Suppressor macrophage treated with lipopolysaccharide for 1 hour (primary cell): ENCODE measurements around the gene RBM28.

Source experiments
- DNase-seq, 3 donors: peaks; one replicate each; pipeline ENCODE4 v3.0.0-alpha.2; 2020 to 2022

The RBM28 gene

DNA sequence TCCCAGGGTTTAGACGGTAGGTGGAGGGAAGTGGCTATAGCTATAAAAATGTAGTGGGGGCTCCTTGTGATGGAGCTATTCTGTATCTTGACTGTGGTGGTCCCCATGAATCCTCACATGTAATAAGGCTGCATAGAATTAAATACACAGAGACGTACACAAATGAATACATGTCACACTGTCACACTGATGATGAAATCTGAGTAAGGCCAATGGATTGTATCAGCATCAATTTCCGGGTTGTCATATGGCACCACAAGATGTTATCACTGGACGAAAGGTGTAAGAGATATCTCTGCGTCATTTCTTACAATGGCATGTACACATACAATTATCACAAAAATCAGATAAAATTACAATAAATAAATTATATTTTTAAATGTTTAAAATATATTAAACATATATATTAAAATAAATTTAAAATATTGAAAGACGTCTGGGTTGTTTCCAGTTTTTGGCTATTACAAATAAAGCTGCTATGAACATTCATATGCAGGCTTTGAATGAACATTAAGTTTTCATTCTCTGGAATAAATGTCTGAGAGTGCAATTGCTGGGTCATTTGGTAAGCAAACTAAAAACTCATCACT, 64.5 kb downstream of the RBM28 start:
- DNase-seq, result no peak

DNA sequence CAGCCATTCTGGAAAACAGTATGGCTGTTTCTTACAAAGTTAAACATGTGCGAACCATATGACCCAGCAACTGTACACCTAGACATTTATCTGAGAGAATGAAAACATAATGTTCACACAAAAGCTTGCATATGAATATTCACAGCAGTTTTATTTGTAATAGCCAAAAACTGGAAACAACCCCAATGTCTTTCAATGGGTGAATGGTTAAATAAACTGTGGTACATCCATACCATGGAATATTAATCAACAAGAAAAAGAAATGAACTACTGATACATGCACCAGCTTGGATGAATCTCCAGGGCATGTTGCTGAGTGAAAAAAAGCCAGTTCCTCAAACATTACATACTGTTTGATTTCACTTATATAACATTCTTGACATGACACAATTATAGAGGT, 65.3 kb downstream of the RBM28 start:
- no peak for DNase-seq

DNA sequence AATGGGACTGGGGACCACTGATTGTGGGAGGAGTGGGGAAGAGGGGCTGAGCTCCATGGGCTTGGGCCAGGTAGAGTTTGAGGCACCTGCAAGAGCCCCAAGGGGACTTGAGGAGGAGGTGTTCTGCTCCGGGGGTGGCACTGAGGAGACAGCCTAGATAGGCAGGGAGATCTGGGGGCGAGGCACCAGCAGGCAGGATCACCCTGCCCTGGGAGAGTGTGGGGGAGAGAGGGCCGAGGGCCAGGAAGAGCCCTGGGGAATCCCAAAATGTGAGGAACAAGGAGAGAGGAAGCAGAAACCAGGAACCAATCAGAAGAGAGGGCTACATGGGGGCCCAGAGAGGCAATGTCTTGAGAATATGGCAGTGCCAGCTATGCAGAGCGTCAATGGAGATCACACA, 68.0 kb downstream of the RBM28 start:
- DNase-seq, result peak; percentile 49 to 72 (median 49)

DNA sequence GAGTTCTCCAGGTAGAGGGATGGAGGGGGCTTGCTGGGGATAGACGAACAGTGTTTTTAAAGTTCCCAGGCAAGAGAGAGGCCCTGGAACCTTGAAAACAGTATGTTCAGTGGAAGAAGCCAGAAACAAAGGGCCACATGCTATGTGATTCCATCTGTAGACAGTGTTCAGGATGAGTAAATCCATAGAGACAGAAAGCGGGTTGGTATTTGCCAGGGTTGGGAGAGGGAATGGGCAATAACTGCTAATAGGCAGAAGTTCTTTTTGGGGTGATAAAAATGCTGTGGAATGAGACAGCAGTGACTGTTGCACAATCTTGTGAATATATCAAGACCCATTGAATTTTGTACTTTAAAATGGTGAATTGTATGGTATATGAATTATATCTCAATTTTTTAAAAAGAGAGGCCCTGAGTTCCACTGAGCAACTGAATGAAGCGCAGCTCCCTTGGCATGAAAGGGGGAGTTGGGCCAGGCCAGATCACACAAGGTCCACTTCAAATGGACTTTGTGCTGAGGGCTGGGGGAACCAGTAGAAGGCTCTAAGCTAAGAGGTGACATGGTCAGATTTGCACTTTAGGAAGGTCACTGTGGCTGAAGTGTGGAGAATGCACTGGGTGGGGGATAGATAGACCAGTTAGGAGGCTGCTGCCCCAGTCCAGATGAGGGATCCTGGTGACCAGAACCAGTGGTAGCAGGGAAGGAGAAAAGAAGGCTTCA, 68.7 kb downstream of the RBM28 start:
- no peak for DNase-seq

DNA sequence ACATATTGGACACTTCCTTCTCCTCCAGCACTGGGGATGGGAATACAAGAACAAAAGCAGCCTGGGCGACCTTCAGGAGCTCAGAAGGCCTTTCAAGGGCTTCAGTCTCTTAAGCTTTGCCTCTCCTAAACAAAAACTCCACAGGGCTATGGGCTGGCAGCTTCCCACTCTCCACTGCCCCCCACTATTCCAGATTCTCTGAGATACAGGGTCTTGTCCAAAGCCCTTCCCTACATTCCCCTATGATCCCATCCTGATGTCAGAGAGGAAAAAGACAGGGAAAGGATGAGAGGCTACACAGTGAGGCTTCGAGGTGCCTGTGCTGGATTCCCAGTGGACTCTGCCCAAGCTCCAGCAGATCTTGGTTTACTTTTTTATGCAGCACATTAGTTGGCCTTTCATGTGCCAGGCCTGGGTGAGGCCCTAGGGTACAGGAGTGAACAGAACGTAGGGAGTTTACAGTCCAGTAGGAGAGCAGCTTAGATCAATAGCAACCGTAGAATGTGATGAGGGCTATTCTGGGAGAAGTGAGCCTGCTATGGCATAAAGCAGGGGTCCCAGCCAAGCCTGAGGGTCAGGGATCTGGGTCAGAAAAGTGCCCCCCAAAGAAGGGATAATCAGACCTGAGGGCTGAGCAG, 69.3 kb downstream of the RBM28 start:
- no peak for DNase-seq

DNA sequence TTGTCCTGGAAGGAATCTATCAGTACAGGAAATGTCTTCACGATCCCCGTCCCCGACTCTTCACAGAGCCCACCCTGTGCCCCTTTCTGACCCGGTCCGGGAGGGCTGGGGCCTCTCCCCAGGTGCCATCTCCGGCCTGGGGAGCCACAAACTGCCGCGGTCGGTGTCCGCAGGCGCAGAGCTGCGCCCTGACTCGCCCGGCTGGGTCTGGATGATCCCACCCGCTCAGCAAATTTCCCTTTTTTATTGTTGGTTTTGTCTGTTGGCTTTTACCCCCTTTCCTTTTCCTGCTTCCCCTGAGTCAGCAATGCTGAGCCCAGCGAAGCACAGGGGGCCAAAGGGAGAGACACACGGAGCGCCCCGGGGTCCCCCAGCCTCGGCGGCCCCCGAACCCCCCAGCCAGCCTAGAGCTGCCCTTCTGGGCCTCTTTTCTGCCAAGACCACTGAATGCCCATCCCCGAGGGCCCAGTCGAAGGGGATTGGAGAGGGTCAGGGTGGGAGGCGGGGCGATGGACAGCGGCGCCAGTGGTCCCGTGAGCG, 71.7 kb downstream of the RBM28 start:
- DNase-seq, result peak in 2 of 3 donors; percentile 41 to 43

DNA sequence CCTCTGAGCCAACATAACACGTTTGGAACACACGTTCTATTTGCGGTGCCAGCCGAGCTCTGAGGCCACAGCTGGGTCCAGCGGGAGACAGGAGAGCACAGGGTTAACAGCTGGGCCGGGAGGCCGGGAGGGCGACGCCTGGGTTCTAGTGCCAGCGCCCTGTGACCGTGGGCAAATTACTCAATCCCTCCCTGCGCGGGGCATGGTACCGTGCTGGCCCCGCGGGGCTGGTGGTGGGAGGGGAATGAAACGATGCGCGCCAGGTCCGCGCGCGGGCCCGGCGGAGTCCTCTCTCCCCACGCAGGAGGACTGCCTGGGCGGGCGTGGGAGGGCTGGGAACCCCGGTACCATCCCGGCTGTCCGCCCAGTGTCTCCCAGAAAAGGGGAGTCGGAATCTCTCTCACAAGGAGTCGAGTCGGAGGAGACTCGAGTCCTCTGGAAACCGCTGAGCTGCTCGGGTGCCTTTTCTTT, 72.2 kb downstream of the RBM28 start:
- peak in 1 of 3 donors; percentile 45 for DNase-seq

DNA sequence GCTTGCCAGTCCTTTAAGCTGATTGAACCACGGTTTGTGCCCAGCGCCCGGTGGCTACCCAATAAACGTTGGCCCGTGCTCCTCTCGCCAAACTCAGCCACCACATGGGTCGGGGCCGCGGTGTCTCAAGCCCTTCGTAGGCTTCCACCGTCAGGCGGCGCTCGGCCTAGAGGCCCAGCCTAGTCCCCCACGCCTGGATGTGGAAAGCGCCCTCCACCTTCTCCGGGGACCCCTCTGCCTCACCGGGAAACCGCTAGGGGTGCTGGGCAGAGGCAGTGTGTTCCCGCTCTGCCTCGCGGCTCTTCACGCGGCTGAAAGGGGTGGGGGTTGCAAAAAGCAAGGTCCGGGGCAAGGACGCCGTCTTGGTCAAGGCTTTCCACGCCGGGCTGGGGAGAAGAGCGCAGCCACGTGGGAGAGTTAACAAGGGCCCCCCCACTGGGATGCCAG, 72.9 kb downstream of the RBM28 start:
- DNase-seq, result no peak

DNA sequence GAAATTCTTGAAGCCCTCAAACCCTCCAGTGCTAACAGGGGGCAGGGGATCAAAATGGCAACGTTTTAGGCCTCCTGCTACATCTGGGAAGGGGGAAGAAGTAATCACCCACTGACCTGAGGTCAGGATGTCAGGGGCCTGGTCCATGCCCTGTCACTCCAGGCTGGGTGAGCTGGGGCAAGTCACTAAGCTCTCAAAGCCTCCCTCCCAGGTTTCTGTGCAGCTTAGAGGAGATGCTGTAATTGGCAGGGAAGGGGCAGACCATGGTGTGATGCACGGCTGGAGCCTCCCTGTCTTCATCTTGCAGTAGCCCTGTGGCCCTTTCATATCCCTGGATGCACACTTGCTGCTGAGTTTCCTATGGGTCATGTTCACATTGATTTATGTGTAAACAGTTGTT, 75.5 kb downstream of the RBM28 start:
- DNase-seq, result no peak

DNA sequence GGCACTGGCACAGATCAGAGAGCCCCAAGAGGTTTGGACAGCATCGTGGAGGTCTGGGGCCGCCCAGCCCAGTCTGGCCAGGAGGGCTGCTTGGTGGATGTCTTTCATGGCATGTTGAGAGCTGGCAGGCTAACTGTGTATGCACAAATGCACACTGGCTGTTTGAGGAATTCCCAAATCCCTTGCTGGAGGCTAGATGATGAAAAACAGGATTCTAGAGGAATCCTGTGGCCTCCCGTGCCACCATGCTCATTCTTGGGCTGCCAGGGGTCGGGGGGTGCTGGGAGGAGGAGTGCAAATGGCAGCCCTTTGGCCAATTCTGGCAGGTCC, 76.1 kb downstream of the RBM28 start:
- no peak for DNase-seq

DNA sequence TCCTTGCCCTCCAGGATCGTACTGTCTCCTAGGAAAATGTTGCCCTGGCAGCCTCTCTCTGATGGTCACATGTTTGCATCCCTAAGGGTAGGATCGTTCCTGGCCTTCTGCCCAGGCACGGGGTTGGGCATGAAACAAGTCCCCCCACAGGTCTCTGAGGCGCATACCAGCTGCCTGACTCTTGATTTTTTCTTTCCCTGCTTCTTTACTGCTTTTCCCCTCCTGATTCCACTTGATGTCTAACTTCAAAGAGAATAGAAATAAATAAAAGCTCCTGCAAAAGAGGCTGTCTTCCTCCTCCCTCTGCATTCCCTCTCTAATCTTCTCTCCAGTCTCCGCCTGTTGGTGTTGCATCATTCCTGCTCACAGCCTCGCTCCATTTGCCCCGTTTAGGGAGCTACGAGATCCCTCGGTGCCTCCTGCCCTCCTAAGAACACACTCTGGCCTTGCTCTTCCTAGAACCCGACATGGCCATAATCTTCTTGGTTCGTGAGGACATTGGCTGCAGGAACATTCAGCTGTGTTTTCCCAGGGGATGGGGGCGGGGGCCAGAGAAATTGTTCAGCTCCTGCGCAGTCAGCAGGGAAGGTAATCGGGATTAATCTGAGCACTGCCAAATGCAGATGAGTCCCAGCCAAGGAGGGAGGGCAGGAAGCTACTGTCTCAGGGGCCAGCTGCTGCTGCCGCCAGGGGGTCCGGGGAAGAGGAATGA, 76.7 kb downstream of the RBM28 start:
- no peak for DNase-seq

DNA sequence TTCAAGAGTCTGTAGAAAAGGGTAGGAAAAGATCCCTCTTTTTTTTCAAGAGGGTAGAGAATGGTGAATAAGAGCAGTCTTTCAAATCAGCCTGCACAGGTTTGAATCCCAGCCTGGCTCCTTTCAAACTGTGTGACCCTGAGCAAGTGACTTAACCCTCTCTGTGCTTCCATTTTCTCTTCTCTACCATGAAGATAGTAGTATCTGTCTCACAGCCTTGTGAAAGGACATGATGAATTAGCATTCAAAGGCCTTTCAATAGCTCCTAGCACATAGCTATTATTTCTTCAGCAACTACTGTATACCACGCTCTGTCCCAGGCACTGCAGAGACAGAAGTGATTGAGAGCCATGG, 77.2 kb downstream of the RBM28 start:
- no peak for DNase-seq

DNA sequence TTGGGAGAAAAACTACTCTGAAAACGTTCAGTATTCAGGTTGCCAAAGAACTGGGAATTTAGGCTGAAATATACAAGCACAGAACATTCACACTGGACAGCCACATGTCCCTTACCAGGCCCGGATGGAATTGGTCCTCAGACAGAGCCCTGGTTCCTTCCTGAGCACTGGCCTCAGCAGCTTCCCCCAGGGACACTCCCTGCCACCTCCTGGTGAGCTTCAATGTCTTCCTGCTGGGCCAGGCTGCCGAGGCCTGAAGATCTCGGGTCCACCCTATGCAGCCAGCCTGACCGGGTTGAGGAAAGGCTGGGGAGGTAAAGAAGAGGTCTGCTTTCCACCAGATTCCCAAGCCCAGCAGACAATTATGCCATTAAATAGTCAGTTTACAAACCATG, 77.8 kb downstream of the RBM28 start:
- DNase-seq, result no peak

DNA sequence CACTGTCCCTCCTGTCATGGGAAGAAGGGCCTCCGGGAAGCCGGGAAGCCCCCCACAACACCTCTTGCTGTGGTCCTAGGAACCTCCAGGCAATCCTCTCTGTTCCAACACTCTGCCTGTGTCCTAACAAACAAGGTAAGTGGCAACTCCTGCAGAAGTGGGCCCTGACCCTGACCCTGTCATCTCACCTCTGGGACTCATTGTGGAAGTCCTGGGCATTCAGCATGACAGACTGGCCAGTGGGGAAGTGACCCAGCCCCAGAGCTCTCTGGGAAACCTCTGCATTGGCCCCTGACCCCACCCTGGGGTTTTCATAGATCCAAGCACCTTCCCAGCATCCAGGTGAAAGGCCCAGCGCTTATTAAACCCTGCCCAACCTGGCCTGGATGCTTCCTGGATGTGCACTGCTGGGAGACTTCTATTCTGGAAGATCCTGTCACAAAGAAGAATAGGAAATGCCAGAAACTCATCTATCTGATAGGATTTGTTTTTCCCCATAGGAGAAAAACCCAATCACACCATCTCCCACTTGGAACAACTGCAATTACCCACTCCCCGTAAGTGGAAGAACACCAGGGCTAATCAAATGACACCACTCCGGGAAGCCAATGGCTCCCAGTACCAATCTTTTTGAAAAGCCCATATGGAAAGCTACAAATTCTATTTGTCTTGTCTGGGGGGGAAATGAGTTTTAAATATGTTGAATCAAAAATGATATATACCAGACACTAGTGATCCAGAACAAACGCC, 78.4 kb downstream of the RBM28 start:
- DNase-seq, result no peak

DNA sequence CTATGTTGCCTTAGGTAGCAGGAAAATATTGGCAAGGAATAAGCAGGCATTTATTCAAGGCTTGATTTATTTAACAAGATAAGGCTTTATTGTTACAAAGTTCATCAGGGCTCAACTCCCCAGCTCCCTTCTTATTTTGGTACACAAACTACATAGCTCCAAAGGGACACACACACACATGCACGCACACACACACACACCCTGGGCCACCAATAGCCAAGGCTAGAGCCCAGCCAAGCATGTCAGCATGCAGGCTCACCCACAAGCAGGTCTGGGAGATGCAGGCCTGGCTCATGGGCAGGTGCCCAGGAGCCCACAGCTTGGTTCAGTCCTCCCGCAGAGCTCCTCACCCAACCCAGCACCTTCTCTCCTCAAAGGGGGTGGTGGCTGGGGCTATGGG, 79.2 kb downstream of the RBM28 start:
- DNase-seq, result no peak

DNA sequence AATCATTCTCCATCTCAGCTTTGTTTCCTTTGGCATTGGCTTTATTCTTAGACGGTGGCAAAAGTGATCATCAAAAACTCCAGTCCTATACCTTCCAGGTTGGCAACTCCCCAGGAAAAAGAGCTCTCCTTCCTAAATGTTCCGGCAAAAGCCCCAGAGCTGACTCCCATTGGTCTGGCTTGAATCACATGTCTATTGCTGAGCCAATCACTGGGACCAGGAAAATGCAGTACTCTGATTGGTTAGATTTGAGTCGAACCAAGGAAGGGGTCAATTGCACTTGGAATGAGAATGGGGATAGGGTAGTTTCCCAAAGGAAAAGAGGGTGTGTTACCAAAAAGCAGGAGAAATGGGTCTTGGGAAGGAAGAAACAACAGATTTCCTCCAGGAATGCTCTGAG, 80.3 kb downstream of the RBM28 start:
- DNase-seq, result no peak

DNA sequence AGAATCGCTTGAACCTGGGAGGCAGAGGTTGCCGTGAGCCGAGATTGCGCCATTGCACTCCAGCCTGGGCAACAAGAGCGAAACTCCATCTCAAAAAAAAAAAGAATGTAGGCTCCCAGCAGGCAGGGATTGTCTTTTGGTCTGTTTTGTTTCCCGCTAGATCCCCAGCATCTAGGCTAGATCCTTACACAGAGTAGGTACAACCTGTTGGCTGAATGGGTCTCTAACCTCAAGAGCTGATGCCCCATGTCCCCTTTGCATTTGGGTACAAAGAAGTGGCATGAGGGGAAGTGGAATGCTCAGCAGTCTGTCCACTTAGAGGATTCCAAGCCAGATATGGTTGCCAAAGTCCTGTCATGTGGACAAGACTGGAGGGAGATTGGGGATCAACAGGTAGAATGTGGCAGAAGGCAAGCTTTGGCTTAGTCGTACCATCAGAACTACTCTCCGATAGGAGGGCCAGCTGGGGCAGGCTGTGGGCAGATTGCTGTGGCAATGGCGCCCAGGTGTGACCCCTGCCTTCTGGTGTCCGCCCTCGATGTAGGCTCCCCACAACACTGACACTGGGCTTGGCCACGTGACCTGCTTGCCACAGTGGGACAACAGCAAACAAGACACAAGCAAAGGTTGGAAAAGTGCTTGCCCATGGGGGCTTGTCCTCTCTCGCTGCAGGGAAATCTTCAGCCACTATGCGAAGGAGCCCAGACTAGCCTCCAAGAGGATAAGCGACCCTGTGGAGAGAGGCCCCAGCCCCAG, 81.3 kb downstream of the RBM28 start:
- no peak for DNase-seq

DNA sequence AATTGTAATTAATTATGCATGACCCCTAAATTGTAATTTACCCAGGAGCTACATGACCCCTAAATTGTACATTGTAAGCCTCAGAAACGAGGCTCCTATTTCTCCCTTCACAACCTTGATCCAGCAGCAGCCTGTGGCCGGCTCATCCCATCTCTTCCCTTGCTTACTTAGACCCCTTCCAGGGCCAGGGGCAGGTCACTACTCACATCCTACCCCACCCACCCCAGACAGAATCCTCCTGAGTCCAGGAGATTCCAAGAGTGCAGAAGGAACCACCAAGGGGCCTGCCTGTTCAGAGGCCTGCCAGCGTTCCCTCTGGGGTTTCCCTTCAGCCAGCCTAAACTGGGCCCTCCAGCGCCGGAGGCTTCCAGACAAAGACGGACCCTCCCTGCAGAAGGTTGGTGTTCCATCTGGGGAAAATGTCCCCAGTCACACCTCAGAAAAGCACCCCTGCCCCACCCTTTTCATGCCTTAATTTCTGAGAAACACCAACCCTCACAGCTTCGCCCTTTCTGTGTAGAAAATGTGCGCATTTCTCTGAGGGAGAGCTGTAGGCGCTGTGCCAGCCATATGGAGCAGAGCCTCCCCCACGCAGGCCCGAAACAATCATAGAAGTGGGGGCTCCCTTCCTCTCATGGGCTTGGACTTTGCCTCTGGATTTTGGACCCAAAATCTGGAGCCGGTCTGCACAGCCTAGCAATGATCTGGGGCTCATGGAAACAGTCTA, 83.5 kb downstream of the RBM28 start:
- DNase-seq, result no peak

DNA sequence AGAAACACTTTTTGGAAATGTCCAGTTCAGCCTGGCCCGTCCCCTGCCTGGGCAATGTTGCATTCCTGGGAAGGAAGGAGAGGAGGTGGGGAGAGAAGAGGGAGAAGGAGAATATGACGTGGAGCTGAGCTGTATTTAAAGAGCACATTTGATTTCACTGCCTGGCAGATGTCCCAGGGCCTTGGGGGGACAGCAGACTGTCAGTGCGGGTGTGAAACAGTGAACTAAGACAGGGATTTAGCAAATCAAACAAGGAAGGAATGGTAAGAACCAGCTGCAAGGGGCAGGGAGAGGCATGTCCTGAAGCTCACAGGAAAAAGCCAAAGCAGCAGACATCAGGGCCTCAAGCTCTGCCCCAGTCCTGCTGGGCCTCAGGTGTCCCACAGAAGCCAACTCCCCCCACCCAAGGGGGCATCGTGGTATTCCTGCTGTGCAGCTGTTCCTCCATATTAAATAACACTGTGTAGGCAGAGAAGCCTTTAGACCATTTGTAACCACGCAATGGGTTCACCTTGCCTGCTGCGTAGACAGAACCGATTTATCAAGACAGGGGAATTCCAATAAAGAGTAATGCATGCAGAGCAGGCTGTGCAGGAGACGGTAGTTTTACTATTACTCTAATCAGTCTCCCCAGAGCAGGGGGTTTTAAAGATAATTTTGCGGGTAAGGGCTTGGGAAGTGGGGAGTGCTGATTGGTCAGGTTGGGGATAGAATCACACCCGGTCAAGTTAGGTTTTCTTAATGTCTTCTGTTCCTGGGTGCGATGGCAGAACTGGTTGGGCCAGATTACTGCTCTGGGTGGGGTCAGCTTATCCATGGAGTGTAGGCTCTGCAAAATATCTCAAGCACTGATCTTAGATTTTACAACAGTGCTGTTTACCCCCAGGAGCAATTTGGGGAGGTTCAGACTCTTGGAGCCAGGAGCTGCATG, 84.3 kb downstream of the RBM28 start:
- DNase-seq, result no peak

DNA sequence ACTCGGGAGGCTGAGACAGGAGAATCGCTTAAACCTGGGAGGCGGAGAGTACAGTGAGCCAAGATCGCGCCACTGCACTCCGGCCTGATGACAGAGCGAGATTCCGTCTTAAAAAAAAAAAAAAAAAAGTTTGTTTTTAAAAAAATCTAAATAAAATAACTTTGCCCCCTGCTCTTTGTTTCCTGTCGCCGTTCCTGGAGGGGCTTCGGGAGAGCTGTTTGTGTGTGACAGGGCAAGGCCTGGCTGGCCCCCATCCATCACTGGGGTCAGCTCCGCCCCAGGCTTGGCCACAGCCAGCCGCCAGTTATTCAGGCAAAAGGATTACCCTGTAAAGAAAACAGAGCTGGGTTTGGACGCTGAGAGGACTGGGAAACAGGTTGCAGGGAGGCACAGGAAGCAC, 86.2 kb downstream of the RBM28 start:
- no peak for DNase-seq
